Skeletal muscle tissue (tissue), 4 donors: ENCODE measurements around the gene COX10. TPM values are rescaled to one million over a fixed set of nuclear protein-coding genes. Genes with fewer than 3 reads are reported as not detected.
"Not testable (repeated sequence)": the region's sequence is repeated elsewhere in the genome, so short reads cannot be mapped to it uniquely, and the experiment has no call there.

Experiments
- H3K27ac ChIP-seq: one replicate; pipeline ENCODE4 v1.7.0; 2013; ENCODE audit warnings: mild to moderate bottlenecking, low read depth, low read length, inconsistent platforms
- H3K27me3 ChIP-seq, 3 donors: one replicate each; pipeline ENCODE4 v1.7.0; 2013; ENCODE audit warnings: low read length in 3 of 3; ENCODE audit not compliant: control insufficient read depth in 3 of 3, insufficient read depth in 3 of 3
- H3K36me3 ChIP-seq, 3 donors: one replicate each; pipeline ENCODE4 v1.7.0; 2013; ENCODE audit warnings: low read length in 3 of 3; ENCODE audit not compliant: control insufficient read depth in 3 of 3, insufficient read depth in 3 of 3
- H3K4me1 ChIP-seq, 3 donors: one replicate each; pipeline ENCODE4 v1.7.0; 2013; ENCODE audit warnings: low read length in 3 of 3, mild to moderate bottlenecking in 3 of 3; ENCODE audit not compliant: control insufficient read depth in 3 of 3, insufficient read depth in 3 of 3
- H3K4me3 ChIP-seq, 3 donors: one replicate each; pipeline ENCODE4 v1.7.0; 2013; ENCODE audit warnings: low read length in 3 of 3
- H3K9ac ChIP-seq, 3 donors: one replicate each; pipeline ENCODE4 v1.7.0; 2013; ENCODE audit warnings: low read length in 3 of 3, mild to moderate bottlenecking in 3 of 3, moderate library complexity in 2 of 3, low read depth in 1 of 3
- H3K9me3 ChIP-seq, 3 donors: one replicate each; pipeline ENCODE4 v1.7.0; 2013; ENCODE audit warnings: low read length in 3 of 3; ENCODE audit not compliant: control insufficient read depth in 3 of 3
- total RNA-seq: library from RNA; depleted of rRNA; stranded (reverse); fragments of >200 nt; gene quantifications from one replicate; pipeline ENCODE4 v1.2.3, GENCODE V29; 2014
- donor health status: Osteomylitis.

COX10 gene
- total RNA-seq, 1 donor from 2014 or later = 17.7 TPM

DNA sequence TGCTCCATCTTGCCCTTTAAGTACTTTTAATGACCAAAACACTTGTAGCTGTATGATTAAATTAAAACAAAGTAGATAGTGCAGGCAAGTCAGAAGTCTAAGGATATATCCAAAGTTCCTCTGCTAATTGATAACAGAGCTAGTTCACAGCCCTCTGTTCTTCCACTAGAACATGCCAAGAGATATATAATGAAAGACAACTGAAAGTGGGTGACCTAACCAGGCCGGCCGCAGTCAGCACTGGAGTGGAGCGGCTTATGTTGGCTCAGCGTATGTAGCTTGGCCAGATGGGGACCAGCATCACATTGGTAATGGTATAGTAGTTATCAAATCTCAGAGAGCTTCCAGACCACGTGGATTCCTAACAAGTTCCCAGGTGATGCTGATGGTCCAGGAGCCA lies 115.2 kb downstream of the COX10 start:
- not testable (repeated sequence) for H3K27me3 ChIP-seq, H3K4me1 ChIP-seq, H3K9ac ChIP-seq, H3K9me3 ChIP-seq, H3K4me3 ChIP-seq, H3K36me3 ChIP-seq, H3K27ac ChIP-seq

DNA sequence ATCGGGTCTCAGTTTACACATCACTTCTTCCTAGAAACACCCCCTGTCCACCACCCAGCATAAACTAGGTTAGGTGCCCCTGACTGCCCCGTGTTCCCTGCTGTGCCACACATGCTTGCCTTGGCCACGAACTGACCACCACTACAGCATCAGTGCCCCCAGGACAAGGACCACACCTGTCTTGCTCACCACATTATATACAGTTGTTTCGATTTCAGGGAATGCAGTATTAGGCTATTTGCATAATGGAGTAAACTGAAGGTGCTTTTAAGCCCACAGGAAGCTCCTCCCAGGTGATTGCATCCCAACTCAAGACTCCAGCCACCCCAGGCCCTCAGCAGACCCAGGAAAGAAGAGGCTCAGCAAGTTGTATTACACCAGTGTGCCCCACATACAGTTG lies 117.1 kb downstream of the COX10 start:
- H3K27ac ChIP-seq, H3K4me1 ChIP-seq, H3K27me3 ChIP-seq, H3K9me3 ChIP-seq, H3K4me3 ChIP-seq, H3K9ac ChIP-seq, H3K36me3 ChIP-seq: not testable (repeated sequence)

DNA sequence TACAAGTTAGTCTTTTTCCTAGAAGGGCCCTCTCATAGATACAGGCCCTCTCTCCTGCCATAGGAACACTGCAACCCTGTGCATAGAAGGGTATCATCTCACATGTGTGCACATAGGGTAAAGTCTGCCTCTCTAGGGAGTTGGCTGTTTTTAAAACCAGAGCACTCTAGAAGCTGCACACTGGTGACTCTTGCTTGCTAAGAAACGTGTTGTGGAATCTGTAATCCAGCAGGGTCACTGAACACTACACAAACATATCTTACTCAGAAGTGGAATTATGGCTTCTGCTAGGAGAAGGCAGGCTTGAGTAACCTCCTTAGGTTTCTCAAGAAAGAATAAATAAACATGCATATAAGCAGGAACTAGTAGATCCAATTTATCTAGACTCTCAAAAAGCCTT lies 121.5 kb downstream of the COX10 start:
- H3K9ac ChIP-seq, H3K36me3 ChIP-seq, H3K27me3 ChIP-seq, H3K27ac ChIP-seq, H3K4me3 ChIP-seq, H3K4me1 ChIP-seq, H3K9me3 ChIP-seq: not testable (repeated sequence)

DNA sequence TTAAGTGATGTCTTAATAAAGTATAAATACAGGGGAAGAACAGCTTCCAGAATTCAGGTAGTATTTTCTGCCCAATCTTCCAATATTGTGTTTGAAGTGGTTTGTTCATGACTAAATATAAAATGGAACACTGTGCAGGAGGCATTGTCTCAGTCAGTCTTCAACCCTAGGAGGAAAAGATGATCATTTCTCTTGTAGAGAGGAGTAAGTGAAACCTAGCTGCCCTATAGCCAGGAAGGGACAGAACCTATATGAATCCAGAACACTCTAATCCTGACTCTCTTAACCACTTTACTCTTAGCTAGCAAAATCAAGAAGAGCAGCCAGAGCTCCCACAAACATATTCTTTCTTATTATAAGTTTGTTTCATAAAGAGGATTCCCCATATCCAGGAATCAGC lies 122.2 kb downstream of the COX10 start:
- H3K27me3 ChIP-seq, H3K9me3 ChIP-seq, H3K4me1 ChIP-seq, H3K36me3 ChIP-seq, H3K4me3 ChIP-seq, H3K9ac ChIP-seq, H3K27ac ChIP-seq: not testable (repeated sequence)

DNA sequence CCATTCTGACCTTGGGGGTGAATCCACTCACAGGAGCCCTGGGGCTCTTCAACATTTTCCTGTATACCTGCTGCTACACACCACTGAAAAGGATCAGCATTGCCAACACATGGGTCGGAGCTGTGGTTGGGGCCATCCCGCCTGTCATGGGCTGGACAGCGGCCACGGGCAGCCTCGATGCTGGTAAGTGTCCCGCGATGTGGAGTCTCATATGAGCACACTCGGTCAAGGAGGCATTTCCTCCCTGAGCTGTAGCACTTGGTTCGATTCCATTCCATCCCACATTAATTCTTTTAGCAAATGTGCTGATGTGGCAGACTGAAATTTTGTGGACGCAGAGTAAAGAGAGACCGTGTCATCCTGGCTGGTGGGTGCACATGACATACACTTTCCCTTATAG lies 122.7 kb downstream of the COX10 start:
- not testable (repeated sequence) for H3K9ac ChIP-seq, H3K27ac ChIP-seq, H3K27me3 ChIP-seq, H3K9me3 ChIP-seq, H3K4me1 ChIP-seq, H3K36me3 ChIP-seq, H3K4me3 ChIP-seq

DNA sequence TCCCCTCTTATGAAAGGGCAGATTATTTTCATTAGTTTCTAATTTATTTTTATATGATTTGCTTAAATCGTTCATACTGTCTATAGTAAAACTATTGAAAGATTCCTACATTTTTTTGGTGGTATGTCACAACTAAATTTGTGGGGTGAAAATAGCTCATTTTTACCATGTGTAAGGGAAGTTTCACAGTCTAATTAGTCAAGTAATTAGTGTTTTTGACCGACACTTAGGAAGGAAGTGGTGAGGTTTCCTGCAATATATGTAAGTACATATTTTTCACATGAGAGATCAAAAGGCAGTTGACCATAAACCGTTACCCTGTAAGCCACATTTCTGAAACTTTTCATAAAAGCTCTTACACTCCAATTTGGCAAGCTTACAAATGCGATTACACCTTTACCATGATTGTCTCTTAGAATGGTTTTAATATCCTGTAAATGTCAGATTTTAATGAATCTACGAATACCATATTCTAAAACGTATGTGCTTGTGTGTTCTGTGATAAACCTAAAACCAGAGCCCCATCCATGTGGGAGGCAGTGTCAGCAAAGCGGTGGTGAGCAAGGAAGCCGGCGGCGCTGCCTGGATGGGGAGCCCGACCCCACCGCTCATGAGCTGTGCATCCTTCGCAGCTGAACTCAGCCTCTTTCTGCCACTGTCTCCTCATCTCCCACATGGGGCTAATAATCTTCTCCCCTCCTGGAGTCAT lies 123.5 kb downstream of the COX10 start:
- H3K4me1 ChIP-seq, H3K27ac ChIP-seq, H3K9ac ChIP-seq, H3K36me3 ChIP-seq, H3K27me3 ChIP-seq, H3K9me3 ChIP-seq, H3K4me3 ChIP-seq: not testable (repeated sequence)

DNA sequence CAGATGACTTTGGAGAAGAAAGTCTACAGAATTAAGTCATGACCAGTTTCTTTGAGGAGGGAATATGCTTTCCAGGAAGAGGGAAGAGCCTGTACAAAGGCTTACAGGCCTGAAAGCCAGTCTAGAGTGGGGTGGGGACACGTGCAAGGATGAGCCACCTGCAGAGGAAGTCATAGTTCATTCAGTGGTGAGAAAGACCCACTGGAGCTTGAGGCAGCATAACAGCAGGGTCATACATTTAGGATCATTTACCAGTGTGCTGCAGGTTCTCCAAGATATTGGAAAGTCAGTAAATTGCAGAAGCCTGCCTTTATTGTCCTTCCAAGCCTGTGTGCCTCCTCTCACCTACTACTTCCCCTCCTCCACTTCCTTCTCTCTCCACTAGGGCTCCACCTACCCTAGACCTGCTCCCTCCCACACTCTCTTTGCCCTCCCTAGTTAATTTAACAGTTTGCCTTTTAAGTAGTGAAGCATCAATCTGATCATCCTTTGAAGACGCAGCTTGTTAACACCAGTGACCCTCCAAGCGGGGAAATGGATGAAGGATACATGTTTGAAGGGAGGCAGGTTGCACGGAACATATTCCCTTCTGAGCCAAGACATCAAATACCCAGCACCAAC lies 127.2 kb downstream of the COX10 start:
- H3K9ac ChIP-seq = no peak overlapping the region
- no peak overlapping the region for H3K4me3 ChIP-seq
- peaks cover 0 to 7% (median 3%) of the 10 kb centered on the region in 3 donors for H3K36me3 ChIP-seq
- no peaks in the 10 kb centered on the region for H3K9me3 ChIP-seq
- peaks cover 0 to 3% (median 0%) of the 10 kb centered on the region in 3 donors for H3K4me1 ChIP-seq
- no peaks in the 10 kb centered on the region for H3K27me3 ChIP-seq
- no peak overlapping the region for H3K27ac ChIP-seq

DNA sequence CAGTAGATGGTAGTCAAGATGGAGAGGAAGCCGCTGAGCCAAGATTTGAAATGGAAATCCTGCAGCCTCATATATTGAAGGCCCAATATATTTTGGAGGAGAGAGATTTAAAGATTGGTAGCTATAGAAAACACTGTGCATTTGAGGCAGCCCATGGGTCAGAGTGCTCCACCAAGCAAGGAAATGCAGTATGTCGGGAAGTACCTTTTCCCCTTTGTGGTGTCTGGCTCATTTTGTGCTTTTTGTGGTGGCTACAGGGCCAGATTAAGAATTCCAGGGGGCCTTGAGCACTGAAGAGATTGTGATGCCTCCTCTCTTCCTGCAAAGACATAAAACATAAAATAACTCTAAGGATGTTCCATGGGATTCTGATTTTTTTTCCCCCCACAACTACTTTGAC lies 127.8 kb downstream of the COX10 start:
- peaks cover 0 to 3% (median 0%) of the 10 kb centered on the region in 3 donors for H3K4me1 ChIP-seq
- no peak overlapping the region for H3K27ac ChIP-seq
- H3K27me3 ChIP-seq = no peaks in the 10 kb centered on the region
- peaks cover 0 to 7% (median 3%) of the 10 kb centered on the region in 3 donors for H3K36me3 ChIP-seq
- H3K9ac ChIP-seq = no peak overlapping the region
- no peak overlapping the region for H3K4me3 ChIP-seq
- no peaks in the 10 kb centered on the region for H3K9me3 ChIP-seq

DNA sequence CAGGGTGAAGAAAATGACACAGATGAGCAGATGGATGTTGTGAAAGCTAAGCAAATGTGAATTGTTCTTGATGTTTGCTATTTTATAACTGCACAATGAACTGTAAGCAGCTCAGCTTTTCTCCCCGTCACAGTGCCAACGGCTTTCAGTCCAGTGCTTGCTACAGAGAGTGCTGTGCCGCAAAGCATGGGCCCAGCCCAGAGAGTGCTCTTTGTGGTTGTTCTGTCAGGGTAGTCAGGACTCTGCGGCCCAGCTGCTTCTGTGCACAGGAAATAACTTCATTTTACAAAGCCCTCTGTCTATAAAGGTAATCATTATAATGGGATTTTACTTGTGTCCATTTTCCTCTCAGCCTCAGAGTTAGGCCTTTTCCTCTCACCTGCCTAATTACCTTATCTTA lies 128.3 kb downstream of the COX10 start:
- Histone ChIP-seq H3K4me1 (peaks cover 0 to 3% (median 0%) of the 10 kb centered on the region in 3 donors), H3K27me3 (no peaks in the 10 kb centered on the region), H3K27ac (no peak overlapping the region), H3K4me3 (no peak overlapping the region), H3K9ac (no peak overlapping the region), H3K9me3 (no peaks in the 10 kb centered on the region), H3K36me3 (peaks cover 0 to 7% (median 3%) of the 10 kb centered on the region in 3 donors)

DNA sequence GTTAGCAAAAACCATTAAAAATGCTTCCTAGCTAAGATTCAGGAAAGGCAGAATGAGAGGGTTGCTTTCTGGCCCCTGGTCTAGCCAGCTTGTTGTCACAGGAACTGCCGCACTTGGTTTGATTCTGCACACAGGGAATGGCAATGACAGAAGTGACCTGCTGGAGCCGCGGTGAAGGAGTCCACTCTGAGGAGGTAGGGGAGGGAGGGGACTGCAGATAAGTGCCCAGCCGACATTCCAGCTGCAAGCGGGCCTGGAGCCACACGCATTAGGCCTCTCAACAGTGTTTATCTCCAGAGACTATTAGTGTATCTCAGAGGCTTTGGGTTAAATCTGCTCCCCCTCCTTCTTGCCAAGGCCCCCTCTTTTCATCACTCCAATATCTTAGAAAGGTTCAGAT lies 128.7 kb downstream of the COX10 start:
- H3K9me3 ChIP-seq = no peaks in the 10 kb centered on the region
- H3K36me3 ChIP-seq = peaks cover 0 to 7% (median 3%) of the 10 kb centered on the region in 3 donors
- H3K4me1 ChIP-seq = peaks cover 0 to 6% (median 0%) of the 10 kb centered on the region in 3 donors
- no peak overlapping the region for H3K27ac ChIP-seq
- H3K4me3 ChIP-seq = no peak overlapping the region
- no peak overlapping the region for H3K9ac ChIP-seq
- no peaks in the 10 kb centered on the region for H3K27me3 ChIP-seq
